ENCODE measurements around the gene CYB5R2. TPM values are rescaled to one million over a fixed set of nuclear protein-coding genes. Genes with fewer than 3 reads are reported as not detected.
A peak's percentile ranks its signal among the peaks of the same experiment; 100 is the strongest.

Gene CYB5R2
- total RNA-seq, 2 experiments from 2014 or later, result not detected

GRCh38 chr11:7672276-7672959 lies 882 bp downstream of the CYB5R2 start:
- H3K4me1 Mint-ChIP-seq (ENCODE audit: low read depth), result peaks cover 11% of the 10 kb centered on the region
- Histone ChIP-seq H3K9me3 (ENCODE audit: control insufficient read depth in 1 of 2, insufficient read depth in 1 of 2, low read length in 2 of 2) (peaks cover 0 to 7% of the 10 kb centered on the region in 2 experiments), H3K4me1 (ENCODE audit: insufficient read depth, low read length) (peaks cover 15% of the 10 kb centered on the region), H3K4me3 (ENCODE audit: low read length) (no peak overlapping the region), H3K27me3 (ENCODE audit: control insufficient read depth in 1 of 2, insufficient read depth in 2 of 2, low read length in 2 of 2) (peaks cover 35 to 58% of the 10 kb centered on the region in 2 experiments), H3K27ac (ENCODE audit: low read depth in 1 of 2, low read length in 2 of 2) (no peak overlapping the region), H3K36me3 (ENCODE audit: insufficient read depth, low read length) (no peaks in the 10 kb centered on the region)
- ATAC-seq (ENCODE audit: poor library complexity), result no peak
- ChIA-PET POLR2A (no interaction called here), CTCF (no interaction called here)
- TF ChIP-seq CTCF (IDR thresholded peaks at IDR 0.05), result no peak
- no peaks in the 10 kb centered on the region for H3K36me3 Mint-ChIP-seq (ENCODE audit: low read depth)
- DNase-seq, result no peak
- intact Hi-C loops (cut with DNase I, micrococcal nuclease), result no loop called here
- peaks cover 62% of the 10 kb centered on the region for H3K27me3 Mint-ChIP-seq
- peak overlapping the region; percentile 36 for H3K4me3 Mint-ChIP-seq
- H3K9me3 Mint-ChIP-seq, result no peaks in the 10 kb centered on the region
- H3K27ac Mint-ChIP-seq, result no peak overlapping the region

- DNase-seq, result no peak
- H3K36me3 Mint-ChIP-seq (ENCODE audit: low read depth), result no peaks in the 10 kb centered on the region
- H3K27ac Mint-ChIP-seq, result no peak overlapping the region
- Histone ChIP-seq H3K9me3 (ENCODE audit: control insufficient read depth in 1 of 2, insufficient read depth in 1 of 2, low read length in 2 of 2) (peaks cover 0 to 7% of the 10 kb centered on the region in 2 experiments), H3K36me3 (ENCODE audit: insufficient read depth, low read length) (no peaks in the 10 kb centered on the region), H3K27me3 (ENCODE audit: control insufficient read depth in 1 of 2, insufficient read depth in 2 of 2, low read length in 2 of 2) (peaks cover 34 to 52% of the 10 kb centered on the region in 2 experiments), H3K4me1 (ENCODE audit: insufficient read depth, low read length) (peaks cover 15% of the 10 kb centered on the region), H3K4me3 (ENCODE audit: low read length) (no peak overlapping the region), H3K27ac (ENCODE audit: low read depth in 1 of 2, low read length in 2 of 2) (no peak overlapping the region)
- POLR2A ChIA-PET, result no interaction called here
- CTCF ChIA-PET, result interaction anchor here (1.4 kb wide), 1 partner anchor 16 kb away, joined by 3 read pairs; no protein-coding TSS in a partner anchor
- no peak overlapping the region for H3K4me3 Mint-ChIP-seq
- ATAC-seq (ENCODE audit: poor library complexity), result no peak
- H3K9me3 Mint-ChIP-seq, result no peaks in the 10 kb centered on the region
- H3K27me3 Mint-ChIP-seq, result peaks cover 54% of the 10 kb centered on the region
- intact Hi-C loops (cut with DNase I, micrococcal nuclease), result no loop called here
- H3K4me1 Mint-ChIP-seq (ENCODE audit: low read depth), result peaks cover 11% of the 10 kb centered on the region
- TF ChIP-seq CTCF (IDR thresholded peaks at IDR 0.05), result no peak
These were observed 1.7 kb downstream of the CYB5R2 start for GRCh38 chr11:7671347-7672215.

GRCh38 chr11:7670641-7671040 lies 2.7 kb downstream of the CYB5R2 start:
- intact Hi-C loops (cut with DNase I, micrococcal nuclease), result no loop called here
- Histone ChIP-seq H3K27ac (ENCODE audit: low read depth in 1 of 2, low read length in 2 of 2) (no peak overlapping the region), H3K27me3 (ENCODE audit: control insufficient read depth in 1 of 2, insufficient read depth in 2 of 2, low read length in 2 of 2) (peaks cover 30 to 46% of the 10 kb centered on the region in 2 experiments), H3K36me3 (ENCODE audit: insufficient read depth, low read length) (no peaks in the 10 kb centered on the region), H3K4me1 (ENCODE audit: insufficient read depth, low read length) (peaks cover 15% of the 10 kb centered on the region), H3K9me3 (ENCODE audit: control insufficient read depth in 1 of 2, insufficient read depth in 1 of 2, low read length in 2 of 2) (peaks cover 0 to 7% of the 10 kb centered on the region in 2 experiments), H3K4me3 (ENCODE audit: low read length) (no peak overlapping the region)
- DNase-seq (no peak), ATAC-seq (ENCODE audit: poor library complexity) (no peak)
- no peaks in the 10 kb centered on the region for H3K9me3 Mint-ChIP-seq
- H3K4me3 Mint-ChIP-seq, result no peak overlapping the region
- H3K4me1 Mint-ChIP-seq (ENCODE audit: low read depth), result peaks cover 11% of the 10 kb centered on the region
- peaks cover 4% of the 10 kb centered on the region for H3K36me3 Mint-ChIP-seq (ENCODE audit: low read depth)
- peaks cover 49% of the 10 kb centered on the region for H3K27me3 Mint-ChIP-seq
- ChIA-PET CTCF (interaction anchor here (1.4 to 1.7 kb wide), 2 partner anchors 17 kb away, joined by 3 to 4 read pairs; no protein-coding TSS in a partner anchor), POLR2A (no interaction called here)
- no peak for TF ChIP-seq CTCF (IDR thresholded peaks at IDR 0.05)
- no peak overlapping the region for H3K27ac Mint-ChIP-seq
